GM12878 (cell line): ENCODE measurements around the gene PES1. TPM values are rescaled to one million over a fixed set of nuclear protein-coding genes. Genes with fewer than 3 reads are reported as not detected.

ENCODE experiments used
- BHLHE40 ChIP-seq, 2 experiments: fragments of 450-650 bp in 1 of 2; IDR thresholded peaks; 2 replicates each; pipeline ENCODE4 v1.6.1; 2011 to 2017; ENCODE audit warnings: low read depth in 2 of 2, borderline replicate concordance in 1 of 2, improper control_type of control experiment in 1 of 2, low read length in 1 of 2, mild to moderate bottlenecking in 1 of 2
- BRCA1 ChIP-seq: IDR thresholded peaks from 2 replicates; pipeline ENCODE4 v1.6.1; 2011; ENCODE audit warnings: low read depth, low read length, improper control_type of control experiment
- DPF2 ChIP-seq: fragments of 450-650 bp; IDR thresholded peaks from 2 replicates; pipeline ENCODE4 v1.6.1; 2017; ENCODE audit warnings: mild to moderate bottlenecking
- GATAD2B ChIP-seq: fragments of 450-650 bp; conservative IDR thresholded peaks from 2 replicates; pipeline ENCODE4 v1.6.1; 2017; ENCODE audit warnings: low read depth, mild to moderate bottlenecking, moderate library complexity
- HCFC1 ChIP-seq: fragments of 150-350 bp; IDR thresholded peaks from 2 replicates; pipeline ENCODE4 v1.6.1; 2014; ENCODE audit warnings: low read length
- IKZF1 ChIP-seq: fragments of 450-650 bp; conservative IDR thresholded peaks from 2 replicates; pipeline ENCODE4 v1.6.1; 2017; ENCODE audit warnings: antibody characterized with exemption, mild to moderate bottlenecking
- IKZF2 ChIP-seq, 2 experiments: fragments of 450-650 bp; IDR thresholded peaks; 2 replicates each; pipeline ENCODE4 v1.6.1; 2017; ENCODE audit warnings: mild to moderate bottlenecking in 2 of 2, moderate library complexity in 2 of 2
- NR2C1 ChIP-seq: fragments of 450-650 bp; IDR thresholded peaks from 2 replicates; pipeline ENCODE4 v1.6.1; 2017; ENCODE audit warnings: antibody characterized with exemption, mild to moderate bottlenecking, moderate library complexity
- NR2F1 ChIP-seq: fragments of 450-650 bp; conservative IDR thresholded peaks from 2 replicates; pipeline ENCODE4 v1.6.1; 2017; ENCODE audit warnings: mild to moderate bottlenecking
- POU2F2 ChIP-seq: IDR thresholded peaks from 3 replicates; pipeline ENCODE4 v1.6.1; 2011; ENCODE audit warnings: low read depth, mild to moderate bottlenecking, low read length, borderline replicate concordance
- RAD21 ChIP-seq: IDR thresholded peaks from 2 replicates; pipeline ENCODE4 v1.6.1; 2011; ENCODE audit warnings: mild to moderate bottlenecking, low read depth, low read length, moderate library complexity; ENCODE audit not compliant: insufficient read depth
- RAD51 ChIP-seq: fragments of 450-650 bp; IDR thresholded peaks from 2 replicates; pipeline ENCODE4 v1.6.1; 2016; ENCODE audit warnings: moderate library complexity, mild to moderate bottlenecking, inconsistent platforms
- RBBP5 ChIP-seq: fragments of 200-600 bp; sonication (generic); conservative IDR thresholded peaks from 2 replicates; pipeline ENCODE4 v1.6.1; 2016
- RELA ChIP-seq: fragments of 450-650 bp; IDR thresholded peaks from 2 replicates; pipeline ENCODE4 v1.8.0; 2014; ENCODE audit warnings: borderline replicate concordance; ENCODE audit not compliant: partially characterized antibody
- RFX5 ChIP-seq: IDR thresholded peaks from 2 replicates; pipeline ENCODE4 v1.6.1; 2011; ENCODE audit warnings: low read depth, low read length, improper control_type of control experiment
- SREBF2 ChIP-seq: IDR thresholded peaks from 2 replicates; pipeline ENCODE4 v1.6.1; 2012; ENCODE audit warnings: mild to moderate bottlenecking, low read length
- ZNF207 ChIP-seq: fragments of 450-650 bp; IDR thresholded peaks from 2 replicates; pipeline ENCODE4 v1.6.1; 2014; ENCODE audit warnings: antibody characterized with exemption, mild to moderate bottlenecking, borderline replicate concordance
- ZNF274 ChIP-seq: IDR thresholded peaks from one replicate; pipeline ENCODE4 v1.8.0; 2011; ENCODE audit not compliant: insufficient read length, insufficient read depth
- polyA plus RNA-seq, 11 experiments: library from polyadenylated mRNA; depleted of rRNA in 4 of 11; unstranded in 6 of 11; stranded (reverse) in 5 of 11; fragments of >200 nt; fragmentation: Nextera tagmentation in 4 of 11; fragmentation: Illumina TruSeq in 1 of 11; extraction: Ambion mirVana in 4 of 11; extraction: Trizol in 1 of 11; gene quantifications; 1 replicate in 1 of 11; 2 replicates in 10 of 11; pipeline versions ENCODE4 v1.2.1 to v1.2.3, GENCODE V29; 2011 to 2016; ENCODE audit warnings: inconsistent platforms in 2 of 11, missing spikeins in 2 of 11, low read depth in 1 of 11
- total RNA-seq, 4 experiments: library from RNA; depleted of rRNA in 3 of 4; stranded (reverse); fragments of >200 nt in 3 of 4; fragmentation: Illumina TruSeq in 1 of 4; extraction: Trizol in 1 of 4; gene quantifications; 2 replicates each; pipeline versions ENCODE4 v1.2.1 to v1.2.3, GENCODE V29; 2013 to 2021
- TF ChIP-seq, protein P1 (sequence below): fragments of 450-650 bp; IDR thresholded peaks from 2 replicates; pipeline ENCODE4 v1.6.1; 2014; ENCODE audit warnings: mild to moderate bottlenecking
- TF ChIP-seq, protein P2 (sequence below): IDR thresholded peaks from 2 replicates; pipeline ENCODE4 v1.6.1; 2011; ENCODE audit warnings: low read depth, mild to moderate bottlenecking, low read length, moderate library complexity, borderline replicate concordance; ENCODE audit errors: extremely low read depth
- TF ChIP-seq, protein P3 (sequence below): fragments of 450-650 bp; formaldehyde crosslinking; IDR thresholded peaks from 2 replicates; pipeline ENCODE4 v1.5.0; 2022; ENCODE audit warnings: mild to moderate bottlenecking, missing genetic modification characterization
- TF ChIP-seq, protein P4 (sequence below), 3 experiments: IDR thresholded peaks in 2 of 3; conservative IDR thresholded peaks in 1 of 3; 2 replicates each; pipeline ENCODE4 v1.5.1; 2011; ENCODE audit warnings: low read depth in 3 of 3, low read length in 3 of 3, mild to moderate bottlenecking in 3 of 3, control low read depth in 2 of 3, moderate library complexity in 2 of 3, inconsistent platforms in 1 of 3, mixed read lengths in 1 of 3; ENCODE audit not compliant: control insufficient read depth in 2 of 3, insufficient read depth in 1 of 3; ENCODE audit errors: extremely low read depth in 1 of 3
- TF ChIP-seq, protein P5 (sequence below): fragments of 450-650 bp; IDR thresholded peaks from 2 replicates; pipeline ENCODE4 v1.6.1; 2016; ENCODE audit warnings: mild to moderate bottlenecking

Gene PES1
- total and polyA plus RNA-seq, 10 of the 15 experiments (the other 5 are each of a cell fraction or from before 2014, with no cell fraction given) = 6.9 to 139 (median 106) TPM

DNA sequence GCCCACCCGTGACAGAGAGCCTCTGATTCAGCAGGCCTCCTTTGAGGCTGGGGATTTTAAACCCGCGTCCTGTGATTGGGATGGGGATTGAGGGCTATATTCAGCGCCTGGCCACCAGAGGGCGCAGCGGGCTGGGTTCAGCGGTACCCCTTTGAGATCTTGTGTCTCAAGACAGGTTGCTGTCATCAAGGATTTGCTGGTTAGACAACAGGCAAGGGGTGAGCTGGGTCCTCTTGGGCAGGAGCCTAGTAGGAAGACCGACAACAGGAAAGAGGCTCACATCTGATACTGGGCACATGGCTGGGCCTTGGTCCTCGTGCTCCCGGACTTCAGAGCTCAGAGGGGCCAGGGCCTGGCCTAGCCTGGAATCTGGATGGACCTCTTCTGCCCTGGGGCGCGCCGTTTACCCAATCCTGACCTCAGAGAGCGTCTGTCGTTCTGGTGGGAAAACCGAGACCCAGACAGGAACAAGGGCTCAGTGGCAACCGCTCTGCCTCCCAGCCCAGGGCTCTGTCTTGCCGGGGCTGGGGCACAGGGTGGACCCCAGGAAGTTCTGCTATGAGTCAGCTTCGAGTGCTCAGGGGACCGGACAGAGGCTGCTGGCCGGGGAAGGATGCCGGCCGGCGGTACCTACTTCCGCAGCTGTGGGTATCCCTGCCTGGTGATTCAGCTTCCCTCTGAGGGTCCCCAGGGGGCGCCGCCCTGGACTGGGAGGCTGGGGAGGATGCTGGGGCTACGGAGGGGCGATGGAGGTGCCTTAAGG is 42.9 kb upstream of the PES1 start (continued):
- TF ChIP-seq, protein P1, sequence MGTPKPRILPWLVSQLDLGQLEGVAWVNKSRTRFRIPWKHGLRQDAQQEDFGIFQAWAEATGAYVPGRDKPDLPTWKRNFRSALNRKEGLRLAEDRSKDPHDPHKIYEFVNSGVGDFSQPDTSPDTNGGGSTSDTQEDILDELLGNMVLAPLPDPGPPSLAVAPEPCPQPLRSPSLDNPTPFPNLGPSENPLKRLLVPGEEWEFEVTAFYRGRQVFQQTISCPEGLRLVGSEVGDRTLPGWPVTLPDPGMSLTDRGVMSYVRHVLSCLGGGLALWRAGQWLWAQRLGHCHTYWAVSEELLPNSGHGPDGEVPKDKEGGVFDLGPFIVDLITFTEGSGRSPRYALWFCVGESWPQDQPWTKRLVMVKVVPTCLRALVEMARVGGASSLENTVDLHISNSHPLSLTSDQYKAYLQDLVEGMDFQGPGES = 0 out of 2 replicates have a peak, but pooled peaks have one; percentile 38
- TF ChIP-seq, protein P2, sequence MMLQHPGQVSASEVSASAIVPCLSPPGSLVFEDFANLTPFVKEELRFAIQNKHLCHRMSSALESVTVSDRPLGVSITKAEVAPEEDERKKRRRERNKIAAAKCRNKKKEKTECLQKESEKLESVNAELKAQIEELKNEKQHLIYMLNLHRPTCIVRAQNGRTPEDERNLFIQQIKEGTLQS = no peak
- TF ChIP-seq RAD21 (peak; percentile 96), RELA (peak; percentile 62), POU2F2 (peak; percentile 71; the same call in 1 of the 3 replicates), SREBF2 (no peak), GATAD2B (peak; percentile 65; the same call in 1 of the 2 replicates), RAD51 (no peak), NR2F1 (0 out of 2 replicates have a peak, but pooled peaks have one; percentile 54), ZNF207 (0 out of 2 replicates have a peak, but pooled peaks have one; percentile 36), ZNF274 (no peak), DPF2 (peak; percentile 74; the same call in 1 of the 2 replicates), BRCA1 (no peak), BHLHE40 (IDR thresholded peaks at IDR 0.05; ENCODE audit: borderline replicate concordance in 1 of 2, low read depth in 2 of 2, low read length in 1 of 2) (peak; percentile 74 to 88; a peak in 3 of 4 replicates), RBBP5 (no peak), RFX5 (no peak), IKZF1 (peak; percentile 77), NR2C1 (no peak), IKZF2 (IDR thresholded peaks at IDR 0.05) (peak; percentile 52; a peak in 2 of 4 replicates), HCFC1 (0 out of 2 replicates have a peak, but pooled peaks have one; percentile 25)
- TF ChIP-seq, protein P3, sequence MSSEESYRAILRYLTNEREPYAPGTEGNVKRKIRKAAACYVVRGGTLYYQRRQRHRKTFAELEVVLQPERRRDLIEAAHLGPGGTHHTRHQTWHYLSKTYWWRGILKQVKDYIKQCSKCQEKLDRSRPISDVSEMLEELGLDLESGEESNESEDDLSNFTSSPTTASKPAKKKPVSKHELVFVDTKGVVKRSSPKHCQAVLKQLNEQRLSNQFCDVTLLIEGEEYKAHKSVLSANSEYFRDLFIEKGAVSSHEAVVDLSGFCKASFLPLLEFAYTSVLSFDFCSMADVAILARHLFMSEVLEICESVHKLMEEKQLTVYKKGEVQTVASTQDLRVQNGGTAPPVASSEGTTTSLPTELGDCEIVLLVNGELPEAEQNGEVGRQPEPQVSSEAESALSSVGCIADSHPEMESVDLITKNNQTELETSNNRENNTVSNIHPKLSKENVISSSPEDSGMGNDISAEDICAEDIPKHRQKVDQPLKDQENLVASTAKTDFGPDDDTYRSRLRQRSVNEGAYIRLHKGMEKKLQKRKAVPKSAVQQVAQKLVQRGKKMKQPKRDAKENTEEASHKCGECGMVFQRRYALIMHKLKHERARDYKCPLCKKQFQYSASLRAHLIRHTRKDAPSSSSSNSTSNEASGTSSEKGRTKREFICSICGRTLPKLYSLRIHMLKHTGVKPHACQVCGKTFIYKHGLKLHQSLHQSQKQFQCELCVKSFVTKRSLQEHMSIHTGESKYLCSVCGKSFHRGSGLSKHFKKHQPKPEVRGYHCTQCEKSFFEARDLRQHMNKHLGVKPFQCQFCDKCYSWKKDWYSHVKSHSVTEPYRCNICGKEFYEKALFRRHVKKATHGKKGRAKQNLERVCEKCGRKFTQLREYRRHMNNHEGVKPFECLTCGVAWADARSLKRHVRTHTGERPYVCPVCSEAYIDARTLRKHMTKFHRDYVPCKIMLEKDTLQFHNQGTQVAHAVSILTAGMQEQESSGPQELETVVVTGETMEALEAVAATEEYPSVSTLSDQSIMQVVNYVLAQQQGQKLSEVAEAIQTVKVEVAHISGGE (CRISPR knock-in tag) = no peak
- TF ChIP-seq, protein P4, sequence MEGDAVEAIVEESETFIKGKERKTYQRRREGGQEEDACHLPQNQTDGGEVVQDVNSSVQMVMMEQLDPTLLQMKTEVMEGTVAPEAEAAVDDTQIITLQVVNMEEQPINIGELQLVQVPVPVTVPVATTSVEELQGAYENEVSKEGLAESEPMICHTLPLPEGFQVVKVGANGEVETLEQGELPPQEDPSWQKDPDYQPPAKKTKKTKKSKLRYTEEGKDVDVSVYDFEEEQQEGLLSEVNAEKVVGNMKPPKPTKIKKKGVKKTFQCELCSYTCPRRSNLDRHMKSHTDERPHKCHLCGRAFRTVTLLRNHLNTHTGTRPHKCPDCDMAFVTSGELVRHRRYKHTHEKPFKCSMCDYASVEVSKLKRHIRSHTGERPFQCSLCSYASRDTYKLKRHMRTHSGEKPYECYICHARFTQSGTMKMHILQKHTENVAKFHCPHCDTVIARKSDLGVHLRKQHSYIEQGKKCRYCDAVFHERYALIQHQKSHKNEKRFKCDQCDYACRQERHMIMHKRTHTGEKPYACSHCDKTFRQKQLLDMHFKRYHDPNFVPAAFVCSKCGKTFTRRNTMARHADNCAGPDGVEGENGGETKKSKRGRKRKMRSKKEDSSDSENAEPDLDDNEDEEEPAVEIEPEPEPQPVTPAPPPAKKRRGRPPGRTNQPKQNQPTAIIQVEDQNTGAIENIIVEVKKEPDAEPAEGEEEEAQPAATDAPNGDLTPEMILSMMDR (IDR thresholded peaks at IDR 0.05 in 2 of 3, conservative IDR thresholded peaks at IDR 0.05 in 1 of 3; ENCODE audit: control insufficient read depth in 2 of 3, extremely low read depth in 1 of 3, insufficient read depth in 1 of 3, low read depth in 3 of 3, low read length in 3 of 3) = peak; percentile 92 to 96 (median 93)
- TF ChIP-seq, protein P5, sequence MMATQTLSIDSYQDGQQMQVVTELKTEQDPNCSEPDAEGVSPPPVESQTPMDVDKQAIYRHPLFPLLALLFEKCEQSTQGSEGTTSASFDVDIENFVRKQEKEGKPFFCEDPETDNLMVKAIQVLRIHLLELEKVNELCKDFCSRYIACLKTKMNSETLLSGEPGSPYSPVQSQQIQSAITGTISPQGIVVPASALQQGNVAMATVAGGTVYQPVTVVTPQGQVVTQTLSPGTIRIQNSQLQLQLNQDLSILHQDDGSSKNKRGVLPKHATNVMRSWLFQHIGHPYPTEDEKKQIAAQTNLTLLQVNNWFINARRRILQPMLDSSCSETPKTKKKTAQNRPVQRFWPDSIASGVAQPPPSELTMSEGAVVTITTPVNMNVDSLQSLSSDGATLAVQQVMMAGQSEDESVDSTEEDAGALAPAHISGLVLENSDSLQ = peak; percentile 68
